HEK293T (cell line): ENCODE results near the gene ZNF394.

Experiments used
- ELF4 ChIP-seq: fragments of 450-650 bp; IDR thresholded peaks from 2 replicates; pipeline ENCODE4 v1.6.1; 2017; ENCODE audit warnings: antibody characterized with exemption
- FOXA1 ChIP-seq: fragments of 450-650 bp; IDR thresholded peaks from 2 replicates; pipeline ENCODE4 v1.6.1; 2016; ENCODE audit warnings: mild to moderate bottlenecking
- FOXK2 ChIP-seq: fragments of 450-650 bp; IDR thresholded peaks from 2 replicates; pipeline ENCODE4 v1.6.1; 2016; ENCODE audit warnings: mild to moderate bottlenecking
- FOXM1 ChIP-seq: fragments of 450-650 bp; IDR thresholded peaks from 2 replicates; pipeline ENCODE4 v1.6.1; 2017; ENCODE audit warnings: mild to moderate bottlenecking, borderline replicate concordance
- HDGF ChIP-seq: fragments of 450-650 bp; IDR thresholded peaks from 2 replicates; pipeline ENCODE4 v1.6.1; 2017; ENCODE audit warnings: antibody characterized with exemption, borderline replicate concordance
- LEF1 ChIP-seq: fragments of 450-650 bp; IDR thresholded peaks from 2 replicates; pipeline ENCODE4 v1.6.1; 2017; ENCODE audit warnings: mild to moderate bottlenecking, borderline replicate concordance
- NFRKB ChIP-seq: fragments of 450-650 bp; IDR thresholded peaks from 2 replicates; pipeline ENCODE4 v1.6.1; 2016; ENCODE audit warnings: mild to moderate bottlenecking, moderate library complexity
- PKNOX1 ChIP-seq: fragments of 450-650 bp; IDR thresholded peaks from 2 replicates; pipeline ENCODE4 v1.6.1; 2016
- SP1 ChIP-seq: fragments of 450-650 bp; IDR thresholded peaks from 2 replicates; pipeline ENCODE4 v1.6.1; 2017
- SUZ12 ChIP-seq: fragments of 450-650 bp; IDR thresholded peaks from 2 replicates; pipeline ENCODE4 v1.6.1; 2016; ENCODE audit warnings: mild to moderate bottlenecking
- TARDBP ChIP-seq: fragments of 450-650 bp; IDR thresholded peaks from 2 replicates; pipeline ENCODE4 v1.6.1; 2016

GRCh38 chr7:99535667-99536066 is 35.6 kb upstream of the ZNF394 start:
- TF ChIP-seq NFRKB (no peak), TARDBP (no peak), SP1 (no peak), HDGF (no peak), FOXA1 (no peak), FOXK2 (no peak), PKNOX1 (no peak), FOXM1 (no peak), SUZ12 (no peak), LEF1 (no peak), ELF4 (no peak)
